ENCODE results near the gene NUDT3. TPM values are rescaled to one million over a fixed set of nuclear protein-coding genes. Genes with fewer than 3 reads are reported as not detected.

The NUDT3 gene
- total RNA-seq, 4 donors from 2014 or later = 32.2 to 66.3 (median 46.9) TPM

DNA sequence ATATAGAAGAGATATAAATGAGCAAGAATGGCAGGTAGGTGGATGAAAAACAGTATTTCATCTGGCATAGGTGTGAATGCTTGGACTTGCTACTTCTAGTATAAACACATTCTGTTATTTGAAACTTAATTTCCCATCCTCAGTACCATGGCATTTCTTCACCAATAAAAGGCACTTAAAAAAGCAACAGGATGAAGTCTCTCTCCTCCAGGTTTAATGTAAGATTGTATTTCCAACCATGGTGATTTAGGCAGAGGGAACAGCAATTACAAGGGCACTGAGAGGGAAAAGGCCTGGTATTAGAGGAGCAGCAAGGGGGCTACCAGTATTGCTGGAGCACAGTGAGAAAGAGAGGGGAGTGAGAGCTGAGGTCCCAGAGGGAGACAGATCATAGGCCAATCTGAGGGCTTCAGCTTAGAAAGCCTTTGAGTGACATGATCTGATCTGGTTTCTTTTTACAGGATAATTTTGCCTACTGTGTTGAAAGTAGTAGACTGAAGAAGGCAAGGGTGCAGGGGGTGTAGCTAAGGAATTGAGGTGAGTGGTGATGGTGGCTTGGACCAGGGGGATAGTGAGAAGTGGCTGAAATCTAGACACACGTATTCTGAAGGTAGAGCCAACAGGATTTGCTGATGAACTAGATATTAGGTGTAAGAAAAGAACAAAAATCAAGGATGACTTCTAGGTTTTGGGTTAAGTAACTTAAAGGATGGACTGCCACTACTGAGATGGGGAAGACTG, 75.9 kb downstream of the NUDT3 start:
- Histone ChIP-seq H3K27ac (no peak overlapping the region), H3K4me1 (peaks cover 0 to 34% (median 0%) of the 10 kb centered on the region in 3 donors)

DNA sequence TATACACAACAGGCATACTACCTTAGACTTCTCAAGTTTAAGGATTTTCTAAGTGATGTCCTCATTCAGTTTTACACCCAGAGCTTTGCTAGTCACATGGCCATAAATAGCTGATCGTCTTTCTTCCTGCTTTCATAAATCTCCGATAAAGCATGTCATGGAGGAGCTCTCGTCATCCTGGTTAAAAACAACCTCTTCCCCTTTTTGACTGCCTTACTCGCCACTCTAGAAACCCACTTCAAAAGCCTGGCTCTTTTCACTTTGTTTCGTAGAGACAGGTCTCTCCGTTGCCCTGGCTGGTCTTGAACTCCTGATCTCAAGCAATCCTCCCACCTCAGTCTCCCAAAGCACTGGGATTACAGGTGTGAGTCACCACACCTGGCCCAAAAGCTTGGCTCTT, 76.7 kb downstream of the NUDT3 start:
- H3K27ac ChIP-seq = no peak overlapping the region

More for the DNA sequence above, 75.9 kb downstream of the NUDT3 start:
- peaks cover 0 to 5% of the 10 kb centered on the region in 2 donors for H3K36me3 ChIP-seq
- ATAC-seq = no peak
- no peak for TF ChIP-seq POLR2A (IDR thresholded peaks at IDR 0.05)
- no peak for TF ChIP-seq EP300 (IDR thresholded peaks at IDR 0.05)
- no peak for TF ChIP-seq CTCF (IDR thresholded peaks at IDR 0.05)
- no peak for TF ChIP-seq POLR2AphosphoS5 (IDR thresholded peaks at IDR 0.05)
- WGBS, 2 donors (ENCODE audit: low coverage in 1 of 2) = 87 to 100% methylated on average over 1 of the region's 1 CpG
- no peaks in the 10 kb centered on the region for H3K27me3 ChIP-seq
- no peak overlapping the region for H3K4me3 ChIP-seq
- no peaks in the 10 kb centered on the region for H3K9me3 ChIP-seq

DNA sequence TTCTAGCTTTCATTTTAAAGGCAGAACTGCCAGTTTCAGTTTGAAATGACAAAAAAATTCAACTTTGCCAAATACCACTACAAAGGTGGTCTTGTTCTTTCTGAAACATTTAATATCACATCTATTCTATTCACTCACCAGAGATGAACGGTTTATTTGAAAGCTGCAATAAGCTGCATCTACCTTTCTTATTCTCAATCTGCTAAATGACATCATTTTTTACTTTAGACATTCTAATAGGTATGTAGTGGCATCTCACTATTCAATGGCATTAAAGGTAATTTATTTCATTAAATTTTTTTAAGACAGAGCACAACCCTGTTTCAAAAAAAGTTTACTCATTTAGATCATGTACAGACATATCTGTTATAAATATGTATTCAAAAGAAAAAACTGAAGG, 77.2 kb downstream of the NUDT3 start:
- H3K36me3 ChIP-seq = peaks cover 0 to 2% of the 10 kb centered on the region in 2 donors
- H3K27ac ChIP-seq = no peak overlapping the region
- ATAC-seq = no peak
- H3K4me1 ChIP-seq = peaks cover 0 to 34% (median 0%) of the 10 kb centered on the region in 3 donors
- WGBS, 2 donors (ENCODE audit: low coverage in 1 of 2) = 73 to 88% methylated on average over 1 of the region's 1 CpG
- TF ChIP-seq POLR2A (IDR thresholded peaks at IDR 0.05) (no peak), CTCF (IDR thresholded peaks at IDR 0.05) (no peak), POLR2AphosphoS5 (IDR thresholded peaks at IDR 0.05) (no peak), EP300 (IDR thresholded peaks at IDR 0.05) (no peak)
- no peaks in the 10 kb centered on the region for H3K9me3 ChIP-seq
- H3K4me3 ChIP-seq = no peak overlapping the region
- no peaks in the 10 kb centered on the region for H3K27me3 ChIP-seq

More for the DNA sequence above, 76.7 kb downstream of the NUDT3 start:
- WGBS, 2 donors (ENCODE audit: low coverage in 1 of 2) = 71% methylated on average over 6 of the region's 6 CpGs
- Histone ChIP-seq H3K27me3 (no peaks in the 10 kb centered on the region), H3K9me3 (no peaks in the 10 kb centered on the region), H3K4me1 (peaks cover 0 to 34% (median 0%) of the 10 kb centered on the region in 3 donors), H3K36me3 (peaks cover 0 to 5% of the 10 kb centered on the region in 2 donors), H3K4me3 (no peak overlapping the region)
- no peak for TF ChIP-seq EP300 (IDR thresholded peaks at IDR 0.05)
- TF ChIP-seq POLR2AphosphoS5 (IDR thresholded peaks at IDR 0.05) = no peak
- no peak for TF ChIP-seq CTCF (IDR thresholded peaks at IDR 0.05)
- no peak for TF ChIP-seq POLR2A (IDR thresholded peaks at IDR 0.05)
- no peak for ATAC-seq

DNA sequence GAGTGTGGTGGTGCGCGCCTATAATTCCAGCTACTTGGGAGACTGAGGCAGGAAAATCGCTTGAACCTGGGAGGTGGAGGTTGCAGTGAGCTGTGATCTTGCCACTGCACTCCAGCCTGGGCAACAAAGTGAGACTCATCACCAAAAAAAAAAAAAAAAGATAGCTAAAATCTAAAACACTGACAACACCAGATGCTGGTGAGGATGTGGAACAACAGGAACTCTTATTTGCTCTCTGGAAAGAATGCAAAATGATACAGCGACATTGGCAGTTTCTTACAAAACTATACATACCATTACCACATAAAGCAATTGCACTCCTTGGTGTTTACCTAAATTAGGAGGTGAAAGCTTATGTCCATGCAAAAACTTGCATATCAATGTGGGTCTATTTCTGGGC, 80.2 kb downstream of the NUDT3 start:
- Histone ChIP-seq H3K9me3 (no peaks in the 10 kb centered on the region), H3K27me3 (no peaks in the 10 kb centered on the region), H3K4me1 (peaks cover 0 to 12% (median 0%) of the 10 kb centered on the region in 3 donors), H3K4me3 (no peak overlapping the region), H3K36me3 (no peaks in the 10 kb centered on the region), H3K27ac (no peak overlapping the region)
- no peak for TF ChIP-seq POLR2A (IDR thresholded peaks at IDR 0.05)
- no peak for ATAC-seq
- 85 to 93% methylated on average over 4 of the region's 4 CpGs for WGBS, 2 donors (ENCODE audit: low coverage in 1 of 2)

DNA sequence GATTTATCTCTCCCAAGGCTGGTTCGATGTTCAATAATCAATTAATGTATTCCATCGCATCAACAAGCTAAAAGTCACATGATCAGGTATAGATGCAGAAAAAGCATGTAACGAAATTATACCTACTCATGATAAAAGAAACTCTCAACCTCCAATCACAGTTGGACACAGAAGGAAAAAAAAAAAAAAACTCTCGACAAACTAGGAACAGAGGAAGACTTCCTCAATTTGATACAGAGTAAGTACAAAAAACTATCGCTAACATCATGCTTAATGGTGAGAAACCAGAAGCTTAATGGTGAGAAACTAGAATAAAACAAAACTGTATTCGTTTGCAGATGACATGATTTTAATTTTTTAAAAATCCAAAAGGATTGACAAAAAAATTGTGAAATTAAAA, 81.7 kb downstream of the NUDT3 start:
- Histone ChIP-seq H3K4me3 (no peak overlapping the region), H3K9me3 (no peaks in the 10 kb centered on the region), H3K27me3 (no peaks in the 10 kb centered on the region), H3K36me3 (no peaks in the 10 kb centered on the region), H3K4me1 (peaks cover 7 to 17% (median 10%) of the 10 kb centered on the region in 3 donors), H3K27ac (no peak overlapping the region)
- no peak for ATAC-seq
- TF ChIP-seq EP300 (IDR thresholded peaks at IDR 0.05) (no peak), POLR2A (IDR thresholded peaks at IDR 0.05) (no peak), POLR2AphosphoS5 (IDR thresholded peaks at IDR 0.05) (no peak), CTCF (IDR thresholded peaks at IDR 0.05) (no peak)
- 81 to 90% methylated on average over 6 of the region's 6 CpGs for WGBS, 2 donors (ENCODE audit: low coverage in 1 of 2)

Measured in gastroesophageal sphincter (tissue), 4 donors.